Activated T-cell treated with anti-CD3 and anti-CD28 coated beads, Interleukin-2, amount 50 U/mL, for 4 hours (primary cell): ENCODE measurements around the gene CCDC27. TPM values are rescaled to one million over a fixed set of nuclear protein-coding genes. Genes with fewer than 3 reads are reported as not detected.
"Not testable (repeated sequence)": the region's sequence is repeated elsewhere in the genome, so short reads cannot be mapped to it uniquely, and the experiment has no call there.

Source experiments
- ATAC-seq, 2 donors: fragments of 200-7000 bp; cut with Tn5 transposase; one replicate each; pipeline ENCODE4 v1.10.0; 2021
- DNase-seq: peaks from one replicate; pipeline ENCODE4 v3.0.0-alpha.2; 2020
- H3K27me3 Mint-ChIP-seq: one replicate; pipeline ENCODE4 v1.8.0; 2021; ENCODE audit warnings: low read depth, mixed read lengths
- H3K36me3 Mint-ChIP-seq: one replicate; pipeline ENCODE4 v1.8.0; 2022; ENCODE audit warnings: mixed read lengths; ENCODE audit not compliant: insufficient read depth
- H3K4me1 Mint-ChIP-seq: one replicate; pipeline ENCODE4 v1.8.0; 2021; ENCODE audit warnings: low read depth, mixed read lengths
- H3K4me3 Mint-ChIP-seq: one replicate; pipeline ENCODE4 v1.8.0; 2021; ENCODE audit warnings: mild to moderate bottlenecking, moderate library complexity, mixed read lengths
- H3K9me3 Mint-ChIP-seq: one replicate; pipeline ENCODE4 v1.8.0; 2021; ENCODE audit warnings: mixed read lengths
- total RNA-seq, 3 donors: library from RNA; stranded (reverse); gene quantifications; one replicate each; pipeline ENCODE4 v1.2.1, GENCODE V29; 2021

CCDC27 gene
- total RNA-seq, 3 donors from 2014 or later, result not detected

- Mint-ChIP-seq H3K4me3 (no peak overlapping the region), H3K27me3 (peaks cover 20% of the 10 kb centered on the region), H3K36me3 (no peaks in the 10 kb centered on the region), H3K4me1 (no peaks in the 10 kb centered on the region), H3K9me3 (no peaks in the 10 kb centered on the region)
- no peak for ATAC-seq
- DNase-seq, result no peak
Measured at GRCh38 chr1:3713840-3714239, 38.4 kb upstream of the CCDC27 start.

GRCh38 chr1:3714284-3714741, 37.9 kb upstream of the CCDC27 start:
- H3K27me3 Mint-ChIP-seq, result peaks cover 16% of the 10 kb centered on the region
- H3K4me1 Mint-ChIP-seq, result peaks cover under 1% of the 10 kb centered on the region
- H3K36me3 Mint-ChIP-seq, result no peaks in the 10 kb centered on the region
- ATAC-seq (no peak), DNase-seq (no peak)
- H3K9me3 Mint-ChIP-seq, result no peaks in the 10 kb centered on the region
- H3K4me3 Mint-ChIP-seq, result no peak overlapping the region

GRCh38 chr1:3714814-3715213, 37.4 kb upstream of the CCDC27 start:
- Mint-ChIP-seq H3K9me3 (no peaks in the 10 kb centered on the region), H3K4me1 (peaks cover 4% of the 10 kb centered on the region), H3K27me3 (peaks cover 12% of the 10 kb centered on the region), H3K4me3 (no peak overlapping the region), H3K36me3 (no peaks in the 10 kb centered on the region)
- no peak for DNase-seq
- no peak for ATAC-seq

- ATAC-seq (no peak), DNase-seq (no peak)
- Mint-ChIP-seq H3K4me1 (peaks cover 8% of the 10 kb centered on the region), H3K27me3 (peaks cover 8% of the 10 kb centered on the region), H3K4me3 (no peak overlapping the region), H3K36me3 (no peaks in the 10 kb centered on the region), H3K9me3 (no peaks in the 10 kb centered on the region)
Measured at GRCh38 chr1:3716351-3716750, 35.9 kb upstream of the CCDC27 start.

GRCh38 chr1:3717041-3717714, 35.1 kb upstream of the CCDC27 start:
- Mint-ChIP-seq H3K4me1 (peaks cover 8% of the 10 kb centered on the region), H3K27me3 (peaks cover 4% of the 10 kb centered on the region), H3K9me3 (no peaks in the 10 kb centered on the region), H3K36me3 (no peaks in the 10 kb centered on the region), H3K4me3 (no peak overlapping the region)
- DNase-seq, result no peak
- ATAC-seq, result no peak

GRCh38 chr1:3717715-3718601, 34.3 kb upstream of the CCDC27 start:
- Mint-ChIP-seq H3K9me3 (no peaks in the 10 kb centered on the region), H3K4me3 (no peak overlapping the region), H3K4me1 (peaks cover 8% of the 10 kb centered on the region), H3K27me3 (peaks cover 4% of the 10 kb centered on the region), H3K36me3 (no peaks in the 10 kb centered on the region)
- peak; percentile 41 to 61 for ATAC-seq
- no peak for DNase-seq

- Mint-ChIP-seq H3K27me3 (peaks cover 4% of the 10 kb centered on the region), H3K4me3 (no peak overlapping the region), H3K36me3 (no peaks in the 10 kb centered on the region), H3K4me1 (peaks cover 8% of the 10 kb centered on the region), H3K9me3 (no peaks in the 10 kb centered on the region)
- DNase-seq (no peak), ATAC-seq (no peak)
Measured at GRCh38 chr1:3718764-3719163, 33.5 kb upstream of the CCDC27 start.

- no peak for DNase-seq
- no peaks in the 10 kb centered on the region for H3K36me3 Mint-ChIP-seq
- peaks cover 8% of the 10 kb centered on the region for H3K4me1 Mint-ChIP-seq
- H3K4me3 Mint-ChIP-seq, result no peak overlapping the region
- peaks cover 3% of the 10 kb centered on the region for H3K27me3 Mint-ChIP-seq
- no peak for ATAC-seq
- H3K9me3 Mint-ChIP-seq, result no peaks in the 10 kb centered on the region
Measured at GRCh38 chr1:3721955-3722465, 30.2 kb upstream of the CCDC27 start.

- peaks cover 3% of the 10 kb centered on the region for H3K27me3 Mint-ChIP-seq
- ATAC-seq, result no peak
- no peaks in the 10 kb centered on the region for H3K9me3 Mint-ChIP-seq
- H3K4me1 Mint-ChIP-seq, result peaks cover 8% of the 10 kb centered on the region
- no peak overlapping the region for H3K4me3 Mint-ChIP-seq
- no peaks in the 10 kb centered on the region for H3K36me3 Mint-ChIP-seq
- no peak for DNase-seq
Measured at GRCh38 chr1:3722846-3723245, 29.4 kb upstream of the CCDC27 start.

GRCh38 chr1:3724416-3725030, 27.7 kb upstream of the CCDC27 start:
- not testable (repeated sequence) for H3K4me3 Mint-ChIP-seq, H3K36me3 Mint-ChIP-seq, H3K9me3 Mint-ChIP-seq

GRCh38 chr1:3725366-3725765, 26.9 kb upstream of the CCDC27 start:
- peaks cover 4% of the 10 kb centered on the region for H3K4me1 Mint-ChIP-seq
- no peaks in the 10 kb centered on the region for H3K36me3 Mint-ChIP-seq
- peaks cover 9% of the 10 kb centered on the region for H3K27me3 Mint-ChIP-seq
- no peak for DNase-seq
- no peaks in the 10 kb centered on the region for H3K9me3 Mint-ChIP-seq
- ATAC-seq, result no peak
- H3K4me3 Mint-ChIP-seq, result no peak overlapping the region

More at GRCh38 chr1:3724416-3725030, 27.7 kb upstream of the CCDC27 start:
- DNase-seq (peak; percentile 80), ATAC-seq (peak; percentile 55 to 76)
- H3K27me3 Mint-ChIP-seq, H3K4me1 Mint-ChIP-seq: not testable (repeated sequence)

GRCh38 chr1:3727042-3727824, 25.0 kb upstream of the CCDC27 start:
- peaks cover 12% of the 10 kb centered on the region for H3K27me3 Mint-ChIP-seq
- ATAC-seq (peak in 1 of 2 donors; percentile 46), DNase-seq (no peak)
- no peaks in the 10 kb centered on the region for H3K4me1 Mint-ChIP-seq
- H3K9me3 Mint-ChIP-seq, result no peaks in the 10 kb centered on the region
- no peak overlapping the region for H3K4me3 Mint-ChIP-seq
- no peaks in the 10 kb centered on the region for H3K36me3 Mint-ChIP-seq

- H3K4me3 Mint-ChIP-seq, result no peak overlapping the region
- no peaks in the 10 kb centered on the region for H3K4me1 Mint-ChIP-seq
- no peaks in the 10 kb centered on the region for H3K9me3 Mint-ChIP-seq
- H3K36me3 Mint-ChIP-seq, result no peaks in the 10 kb centered on the region
- ATAC-seq (no peak), DNase-seq (no peak)
- H3K27me3 Mint-ChIP-seq, result peaks cover 12% of the 10 kb centered on the region
Measured at GRCh38 chr1:3727825-3728776, 24.1 kb upstream of the CCDC27 start.
